Transverse colon (tissue), 4 donors: ENCODE data around the gene FIBCD1. TPM values are rescaled to one million over a fixed set of nuclear protein-coding genes. Genes with fewer than 3 reads are reported as not detected.

Experiments used
- DNase-seq: peaks from one replicate; pipeline ENCODE4 v3.0.0-alpha.2; 2019
- H3K27ac ChIP-seq, 4 donors: fragments of 200-600 bp; sonication (generic); 2 replicates each; pipeline ENCODE4 v1.5.1; 2016 to 2018; ENCODE audit warnings: inconsistent platforms in 4 of 4
- H3K27me3 ChIP-seq: fragments of 200-600 bp; sonication (generic); 2 replicates; pipeline ENCODE4 v1.5.1; 2017; ENCODE audit warnings: inconsistent platforms
- H3K36me3 ChIP-seq, 4 donors: fragments of 200-600 bp; sonication (generic); 2 replicates each; pipeline ENCODE4 v1.5.1; 2017 to 2019; ENCODE audit warnings: inconsistent platforms in 4 of 4
- H3K4me1 ChIP-seq, 4 donors: fragments of 200-600 bp; sonication (generic); 2 replicates each; pipeline ENCODE4 v1.5.1; 2017 to 2020; ENCODE audit warnings: inconsistent platforms in 4 of 4
- H3K4me3 ChIP-seq, 4 donors: fragments of 200-600 bp; sonication (generic); 1 replicate in 1 of 4; 2 replicates in 3 of 4; pipeline versions ENCODE4 v1.5.1 to v1.6.1; 2017 to 2019; ENCODE audit warnings: inconsistent platforms in 4 of 4
- H3K9me3 ChIP-seq, 2 donors: fragments of 200-600 bp; sonication (generic); 2 replicates each; pipeline ENCODE4 v1.5.1; 2017 to 2019; ENCODE audit warnings: inconsistent platforms in 2 of 2
- EP300 ChIP-seq: sonication (generic); formaldehyde crosslinking; IDR thresholded peaks from one replicate; pipeline ENCODE4 v1.6.1; 2017; ENCODE audit warnings: antibody characterized with exemption, low read depth
- POLR2A ChIP-seq: fragments of 450-650 bp; IDR thresholded peaks from one replicate; pipeline ENCODE4 v1.6.1; 2016; ENCODE audit warnings: antibody characterized with exemption, mild to moderate bottlenecking, moderate library complexity
- POLR2AphosphoS5 ChIP-seq, 3 donors: sonication (generic); formaldehyde crosslinking; IDR thresholded peaks; one replicate each; pipeline ENCODE4 v1.6.1; 2016; ENCODE audit warnings: antibody characterized with exemption in 3 of 3
- WGBS, 2 donors: methylation state at CpG; one replicate each; pipeline ENCODE4 v1.1.5; 2018; ENCODE audit warnings: low coverage in 1 of 2; 5-methylcytosine and 5-hydroxymethylcytosine counted together
- in situ Hi-C, 4 donors: fragments of 200-750 bp; cut with MboI; loops; one replicate each; pipeline versions ENCODE4 v1.15.0 to v1.15.1; 2017; ENCODE audit warnings: low sequenced_read_pairs in 3 of 4, low pct_ligation_motif_present in 1 of 4, low pct_unique_long_range_greater_than_20kb in 1 of 4
- intact Hi-C: fragments of 100-400 bp; cut with DNase I; formaldehyde crosslinking; loops from one replicate; pipeline ENCODE4 v1.15.1; 2023; ENCODE audit warnings: low total_unique reads
- total RNA-seq, 4 donors: library from RNA; depleted of rRNA; stranded (reverse); fragments of >200 nt; gene quantifications; one replicate each; pipeline ENCODE4 v1.1.0, GENCODE V29; 2016
- TF ChIP-seq, protein P1 (sequence below), 5 experiments: fragments of 200-600 bp in 3 of 5; fragments of 450-650 bp in 2 of 5; sonication (generic) in 3 of 5; IDR thresholded peaks; 1 replicate in 2 of 5; 2 replicates in 3 of 5; pipeline ENCODE4 v1.5.1; 2016 to 2017; ENCODE audit warnings: antibody characterized with exemption in 5 of 5, inconsistent platforms in 3 of 5, mild to moderate bottlenecking in 2 of 5, moderate library complexity in 1 of 5

FIBCD1 gene
- total RNA-seq, 4 donors from 2014 or later = 1.6 to 54.7 (median 3.3) TPM; not detected in 1

- Histone ChIP-seq H3K27ac (no peak overlapping the region), H3K4me1 (peaks cover 0 to 5% (median 0%) of the 10 kb centered on the region in 4 donors), H3K4me3 (no peak overlapping the region), H3K9me3 (no peaks in the 10 kb centered on the region), H3K36me3 (peaks cover 0 to 78% (median 38%) of the 10 kb centered on the region in 4 donors), H3K27me3 (no peaks in the 10 kb centered on the region)
- TF ChIP-seq POLR2A (no peak), POLR2AphosphoS5 (IDR thresholded peaks at IDR 0.05) (peak in 1 of 3 donors; percentile 49)
- intact Hi-C loops = no loop called here
- no peak for DNase-seq
- 87% methylated on average over 43 of the region's 47 CpGs; no CpG with 5 or more reads in 1 of the 2 donors for WGBS, 2 donors
- in situ Hi-C loops = no loop called here
These were observed 54.2 kb downstream of the FIBCD1 start for GRCh38 chr9:130884542-130885483.

GRCh38 chr9:130884111-130884531 lies 54.9 kb downstream of the FIBCD1 start:
- intact Hi-C loops = no loop called here
- Histone ChIP-seq H3K4me1 (peaks cover 0 to 5% (median 0%) of the 10 kb centered on the region in 4 donors), H3K9me3 (no peaks in the 10 kb centered on the region), H3K27me3 (no peaks in the 10 kb centered on the region), H3K36me3 (peaks cover 0 to 81% (median 40%) of the 10 kb centered on the region in 4 donors), H3K4me3 (no peak overlapping the region), H3K27ac (no peak overlapping the region)
- no peak for DNase-seq
- WGBS, 2 donors = 88% methylated on average over 25 of the region's 25 CpGs; no CpG with 5 or more reads in 1 of the 2 donors
- in situ Hi-C loops = no loop called here
- TF ChIP-seq POLR2A = no peak
- no peak for TF ChIP-seq EP300
- TF ChIP-seq, protein P1, sequence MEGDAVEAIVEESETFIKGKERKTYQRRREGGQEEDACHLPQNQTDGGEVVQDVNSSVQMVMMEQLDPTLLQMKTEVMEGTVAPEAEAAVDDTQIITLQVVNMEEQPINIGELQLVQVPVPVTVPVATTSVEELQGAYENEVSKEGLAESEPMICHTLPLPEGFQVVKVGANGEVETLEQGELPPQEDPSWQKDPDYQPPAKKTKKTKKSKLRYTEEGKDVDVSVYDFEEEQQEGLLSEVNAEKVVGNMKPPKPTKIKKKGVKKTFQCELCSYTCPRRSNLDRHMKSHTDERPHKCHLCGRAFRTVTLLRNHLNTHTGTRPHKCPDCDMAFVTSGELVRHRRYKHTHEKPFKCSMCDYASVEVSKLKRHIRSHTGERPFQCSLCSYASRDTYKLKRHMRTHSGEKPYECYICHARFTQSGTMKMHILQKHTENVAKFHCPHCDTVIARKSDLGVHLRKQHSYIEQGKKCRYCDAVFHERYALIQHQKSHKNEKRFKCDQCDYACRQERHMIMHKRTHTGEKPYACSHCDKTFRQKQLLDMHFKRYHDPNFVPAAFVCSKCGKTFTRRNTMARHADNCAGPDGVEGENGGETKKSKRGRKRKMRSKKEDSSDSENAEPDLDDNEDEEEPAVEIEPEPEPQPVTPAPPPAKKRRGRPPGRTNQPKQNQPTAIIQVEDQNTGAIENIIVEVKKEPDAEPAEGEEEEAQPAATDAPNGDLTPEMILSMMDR (IDR thresholded peaks at IDR 0.05) = no peak
- no peak for TF ChIP-seq POLR2AphosphoS5 (IDR thresholded peaks at IDR 0.05)

- no peak overlapping the region for H3K4me3 ChIP-seq
- intact Hi-C loops = no loop called here
- peaks cover 0 to 5% (median 0%) of the 10 kb centered on the region in 4 donors for H3K4me1 ChIP-seq
- H3K27ac ChIP-seq = no peak overlapping the region
- DNase-seq = no peak
- WGBS, 2 donors = 88% methylated on average over 4 to 5 of the region's 5 CpGs
- H3K27me3 ChIP-seq = no peaks in the 10 kb centered on the region
- in situ Hi-C loops = no loop called here
- H3K9me3 ChIP-seq = no peaks in the 10 kb centered on the region
- peaks cover 0 to 85% (median 38%) of the 10 kb centered on the region in 4 donors for H3K36me3 ChIP-seq
- TF ChIP-seq POLR2A (no peak), POLR2AphosphoS5 (IDR thresholded peaks at IDR 0.05) (no peak), EP300 (no peak)
- TF ChIP-seq, protein P1 (IDR thresholded peaks at IDR 0.05) = no peak
These were observed 55.6 kb downstream of the FIBCD1 start for GRCh38 chr9:130883479-130883878.

GRCh38 chr9:130882696-130883225 lies 56.3 kb downstream of the FIBCD1 start:
- Histone ChIP-seq H3K27ac (no peak overlapping the region), H3K4me3 (no peak overlapping the region), H3K27me3 (no peaks in the 10 kb centered on the region), H3K36me3 (peaks cover 0 to 92% (median 38%) of the 10 kb centered on the region in 4 donors), H3K4me1 (peaks cover 0 to 5% (median 0%) of the 10 kb centered on the region in 4 donors), H3K9me3 (no peaks in the 10 kb centered on the region)
- intact Hi-C loops (no loop called here), in situ Hi-C loops (no loop called here)
- no peak for DNase-seq
- TF ChIP-seq POLR2A = no peak
- TF ChIP-seq, protein P1 (IDR thresholded peaks at IDR 0.05) = no peak
- peak in 1 of 3 donors; percentile 15 for TF ChIP-seq POLR2AphosphoS5 (IDR thresholded peaks at IDR 0.05)
- no peak for TF ChIP-seq EP300
- 80% methylated on average over 15 of the region's 15 CpGs; no CpG with 5 or more reads in 1 of the 2 donors for WGBS, 2 donors
